GM13977 (cell line): Measurements from ENCODE around the gene NTM.

Source experiments
- DNase-seq: peaks from one replicate; pipeline ENCODE4 v3.0.0; 2012; ENCODE audit warnings: low spot score
- in situ Hi-C: fragments of 300-500 bp; cut with MboI; formaldehyde crosslinking; loops from one replicate; pipeline ENCODE4 v1.12.0; 2022; ENCODE audit warnings: low sequenced_read_pairs, low pct_unique_long_range_greater_than_20kb, mixed read lengths, inconsistent platforms; ENCODE audit not compliant: unreplicated experiment
- TF ChIP-seq, protein P1 (sequence below): IDR thresholded peaks from 2 replicates; pipeline ENCODE4 v1.5.1; 2012; ENCODE audit warnings: mild to moderate bottlenecking, control low read depth; ENCODE audit not compliant: insufficient read depth; ENCODE audit errors: extremely low read depth, missing control alignments

Gene NTM

GRCh38 chr11:131498631-131499160 is 128.3 kb downstream of the NTM start:
- TF ChIP-seq, protein P1, sequence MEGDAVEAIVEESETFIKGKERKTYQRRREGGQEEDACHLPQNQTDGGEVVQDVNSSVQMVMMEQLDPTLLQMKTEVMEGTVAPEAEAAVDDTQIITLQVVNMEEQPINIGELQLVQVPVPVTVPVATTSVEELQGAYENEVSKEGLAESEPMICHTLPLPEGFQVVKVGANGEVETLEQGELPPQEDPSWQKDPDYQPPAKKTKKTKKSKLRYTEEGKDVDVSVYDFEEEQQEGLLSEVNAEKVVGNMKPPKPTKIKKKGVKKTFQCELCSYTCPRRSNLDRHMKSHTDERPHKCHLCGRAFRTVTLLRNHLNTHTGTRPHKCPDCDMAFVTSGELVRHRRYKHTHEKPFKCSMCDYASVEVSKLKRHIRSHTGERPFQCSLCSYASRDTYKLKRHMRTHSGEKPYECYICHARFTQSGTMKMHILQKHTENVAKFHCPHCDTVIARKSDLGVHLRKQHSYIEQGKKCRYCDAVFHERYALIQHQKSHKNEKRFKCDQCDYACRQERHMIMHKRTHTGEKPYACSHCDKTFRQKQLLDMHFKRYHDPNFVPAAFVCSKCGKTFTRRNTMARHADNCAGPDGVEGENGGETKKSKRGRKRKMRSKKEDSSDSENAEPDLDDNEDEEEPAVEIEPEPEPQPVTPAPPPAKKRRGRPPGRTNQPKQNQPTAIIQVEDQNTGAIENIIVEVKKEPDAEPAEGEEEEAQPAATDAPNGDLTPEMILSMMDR, result no peak
- no peak for DNase-seq
- in situ Hi-C loops, result no loop called here

GRCh38 chr11:131499199-131499598 is 128.8 kb downstream of the NTM start:
- in situ Hi-C loops, result no loop called here
- DNase-seq, result no peak
- TF ChIP-seq, protein P1, result no peak

- TF ChIP-seq, protein P1, result no peak
- in situ Hi-C loops, result loop anchor here (25.0 kb wide), 1 partner anchor 441 kb away; no protein-coding TSS in a partner anchor
- DNase-seq, result no peak
Observed at GRCh38 chr11:131503017-131503416, 132.6 kb downstream of the NTM start.

- TF ChIP-seq, protein P1, result peak; percentile 11
- no peak for DNase-seq
- in situ Hi-C loops, result loop anchor here (25.0 kb wide), 1 partner anchor 442 kb away; no protein-coding TSS in a partner anchor
Observed at GRCh38 chr11:131504199-131504949, 134.0 kb downstream of the NTM start.

DNA sequence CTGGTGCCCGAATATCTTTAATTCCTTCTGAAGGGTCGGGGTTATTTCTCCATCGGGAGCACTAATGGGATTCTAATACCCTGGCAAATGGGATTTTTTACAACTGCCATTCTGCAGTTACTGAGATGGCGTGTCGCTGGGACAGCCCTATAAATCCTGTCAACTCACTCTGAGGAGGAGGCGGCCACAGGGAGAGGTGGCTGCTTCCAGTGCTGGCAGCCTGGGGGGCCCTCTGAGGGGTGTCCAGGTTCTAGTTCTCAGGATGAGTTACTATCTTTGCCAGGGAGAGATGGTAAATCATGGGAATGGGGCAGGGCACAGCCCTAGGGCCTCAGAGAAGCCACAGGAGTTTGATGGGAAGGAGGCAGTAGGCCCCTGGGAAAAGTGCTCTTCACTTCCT is 135.9 kb downstream of the NTM start:
- TF ChIP-seq, protein P1, result no peak
- DNase-seq, result no peak
- in situ Hi-C loops, result loop anchor here (25.0 kb wide), 1 partner anchor 444 kb away; no protein-coding TSS in a partner anchor

GRCh38 chr11:131510662-131511061 is 140.2 kb downstream of the NTM start:
- in situ Hi-C loops, result loop anchor here (25.0 kb wide), 1 partner anchor 448 kb away; no protein-coding TSS in a partner anchor
- no peak for DNase-seq
- TF ChIP-seq, protein P1, result no peak
